SK-N-SH (cell line): Measurements from ENCODE around the gene OTOS.

Source experiments
- CTCF ChIP-seq: fragments of 200-600 bp; sonication (generic); IDR thresholded peaks from 2 replicates; pipeline ENCODE4 v1.6.1; 2017; ENCODE audit warnings: antibody characterized with exemption, mild to moderate bottlenecking, moderate library complexity
- EP300 ChIP-seq, 2 experiments: IDR thresholded peaks; 2 replicates each; pipeline versions ENCODE4 v1.4.0 to v1.6.1; 2012; ENCODE audit warnings: borderline replicate concordance in 1 of 2, low read depth in 1 of 2, low read length in 1 of 2
- JUND ChIP-seq: IDR thresholded peaks from 2 replicates; pipeline ENCODE4 v1.4.0; 2012
- NFIC ChIP-seq: IDR thresholded peaks from 2 replicates; pipeline ENCODE4 v1.4.0; 2012; ENCODE audit warnings: borderline replicate concordance
- POLR2AphosphoS5 ChIP-seq: IDR thresholded peaks from 2 replicates; pipeline ENCODE4 v1.6.1; 2012; ENCODE audit warnings: low read depth, low read length
- RAD21 ChIP-seq: IDR thresholded peaks from 2 replicates; pipeline ENCODE4 v1.6.1; 2012; ENCODE audit warnings: mild to moderate bottlenecking, low read length
- RCOR1 ChIP-seq: fragments of 150-350 bp; IDR thresholded peaks from 2 replicates; pipeline ENCODE4 v1.6.1; 2017; ENCODE audit warnings: antibody characterized with exemption, low read length
- RFX5 ChIP-seq: IDR thresholded peaks from 2 replicates; pipeline ENCODE4 v1.6.1; 2012; ENCODE audit warnings: mild to moderate bottlenecking, improper control_type of control experiment, low read length
- YY1 ChIP-seq: IDR thresholded peaks from 2 replicates; pipeline ENCODE4 v1.4.0; 2012; ENCODE audit warnings: low read depth, mild to moderate bottlenecking
- TF ChIP-seq, protein P1 (sequence below): fragments of 150-350 bp; IDR thresholded peaks from 2 replicates; pipeline ENCODE4 v1.6.1; 2017; ENCODE audit warnings: antibody characterized with exemption, low read length, low read depth, borderline replicate concordance

- TF ChIP-seq RCOR1 (no peak), POLR2AphosphoS5 (no peak), CTCF (no peak), RFX5 (no peak), NFIC (no peak), EP300 (IDR thresholded peaks at IDR 0.05; ENCODE audit: borderline replicate concordance in 1 of 2, low read depth in 1 of 2, low read length in 1 of 2) (no peak), RAD21 (no peak), YY1 (no peak), JUND (no peak)
- TF ChIP-seq, protein P1, sequence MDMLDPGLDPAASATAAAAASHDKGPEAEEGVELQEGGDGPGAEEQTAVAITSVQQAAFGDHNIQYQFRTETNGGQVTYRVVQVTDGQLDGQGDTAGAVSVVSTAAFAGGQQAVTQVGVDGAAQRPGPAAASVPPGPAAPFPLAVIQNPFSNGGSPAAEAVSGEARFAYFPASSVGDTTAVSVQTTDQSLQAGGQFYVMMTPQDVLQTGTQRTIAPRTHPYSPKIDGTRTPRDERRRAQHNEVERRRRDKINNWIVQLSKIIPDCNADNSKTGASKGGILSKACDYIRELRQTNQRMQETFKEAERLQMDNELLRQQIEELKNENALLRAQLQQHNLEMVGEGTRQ, result no peak
Measured at GRCh38 chr2:240125742-240126141, 14.7 kb downstream of the OTOS start.
